GM18520 (cell line): Measurements from ENCODE around the gene IL1R1.

Experiments used
- ATAC-seq: cut with Tn5 transposase; IDR thresholded peaks from one replicate; pipeline ENCODE4 v1.9.1; 2021; ENCODE audit not compliant: unreplicated experiment

Gene IL1R1

GRCh38 chr2:102171946-102172345 lies 29.4 kb downstream of the IL1R1 start:
- ATAC-seq: no peak

DNA sequence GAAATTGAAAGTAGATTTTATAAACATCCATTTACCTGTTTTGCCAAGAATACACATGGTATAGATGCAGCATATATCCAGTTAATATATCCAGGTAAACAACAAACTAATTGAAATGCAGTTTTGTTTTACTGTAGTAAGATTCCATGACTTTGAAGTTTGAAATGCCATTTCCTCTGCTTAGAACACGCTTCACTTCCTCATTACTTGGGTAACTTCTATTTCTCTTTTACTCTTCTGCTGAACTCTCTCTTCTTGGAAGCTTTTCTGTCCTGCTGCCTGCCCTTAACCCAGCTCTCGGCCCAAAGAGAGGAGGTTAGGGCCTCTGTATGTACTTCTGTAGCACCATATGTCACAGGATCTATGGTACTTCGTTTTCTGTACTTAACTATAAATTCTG lies 30.2 kb downstream of the IL1R1 start:
- no peak for ATAC-seq

DNA sequence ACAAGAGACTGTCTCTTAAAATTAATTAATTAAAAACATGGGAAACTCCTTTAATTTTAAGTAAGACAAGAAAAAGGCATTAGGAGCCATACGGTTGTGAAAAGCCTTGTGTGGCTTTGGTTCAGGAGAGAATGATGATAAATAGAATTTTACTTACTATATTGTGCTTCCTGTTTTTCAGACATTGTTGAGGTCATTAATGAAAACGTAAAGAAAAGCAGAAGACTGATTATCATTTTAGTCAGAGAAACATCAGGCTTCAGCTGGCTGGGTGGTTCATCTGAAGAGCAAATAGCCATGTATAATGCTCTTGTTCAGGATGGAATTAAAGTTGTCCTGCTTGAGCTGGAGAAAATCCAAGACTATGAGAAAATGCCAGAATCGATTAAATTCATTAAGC lies 33.6 kb downstream of the IL1R1 start:
- no peak for ATAC-seq

- ATAC-seq: no peak
Observed at GRCh38 chr2:102177814-102178478, 35.4 kb downstream of the IL1R1 start.

DNA sequence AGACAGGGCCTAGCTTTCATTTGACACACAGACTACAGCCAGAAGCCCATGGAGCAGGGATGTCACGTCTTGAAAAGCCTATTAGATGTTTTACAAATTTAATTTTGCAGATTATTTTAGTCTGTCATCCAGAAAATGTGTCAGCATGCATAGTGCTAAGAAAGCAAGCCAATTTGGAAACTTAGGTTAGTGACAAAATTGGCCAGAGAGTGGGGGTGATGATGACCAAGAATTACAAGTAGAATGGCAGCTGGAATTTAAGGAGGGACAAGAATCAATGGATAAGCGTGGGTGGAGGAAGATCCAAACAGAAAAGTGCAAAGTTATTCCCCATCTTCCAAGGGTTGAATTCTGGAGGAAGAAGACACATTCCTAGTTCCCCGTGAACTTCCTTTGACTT lies 36.5 kb downstream of the IL1R1 start:
- no peak for ATAC-seq

DNA sequence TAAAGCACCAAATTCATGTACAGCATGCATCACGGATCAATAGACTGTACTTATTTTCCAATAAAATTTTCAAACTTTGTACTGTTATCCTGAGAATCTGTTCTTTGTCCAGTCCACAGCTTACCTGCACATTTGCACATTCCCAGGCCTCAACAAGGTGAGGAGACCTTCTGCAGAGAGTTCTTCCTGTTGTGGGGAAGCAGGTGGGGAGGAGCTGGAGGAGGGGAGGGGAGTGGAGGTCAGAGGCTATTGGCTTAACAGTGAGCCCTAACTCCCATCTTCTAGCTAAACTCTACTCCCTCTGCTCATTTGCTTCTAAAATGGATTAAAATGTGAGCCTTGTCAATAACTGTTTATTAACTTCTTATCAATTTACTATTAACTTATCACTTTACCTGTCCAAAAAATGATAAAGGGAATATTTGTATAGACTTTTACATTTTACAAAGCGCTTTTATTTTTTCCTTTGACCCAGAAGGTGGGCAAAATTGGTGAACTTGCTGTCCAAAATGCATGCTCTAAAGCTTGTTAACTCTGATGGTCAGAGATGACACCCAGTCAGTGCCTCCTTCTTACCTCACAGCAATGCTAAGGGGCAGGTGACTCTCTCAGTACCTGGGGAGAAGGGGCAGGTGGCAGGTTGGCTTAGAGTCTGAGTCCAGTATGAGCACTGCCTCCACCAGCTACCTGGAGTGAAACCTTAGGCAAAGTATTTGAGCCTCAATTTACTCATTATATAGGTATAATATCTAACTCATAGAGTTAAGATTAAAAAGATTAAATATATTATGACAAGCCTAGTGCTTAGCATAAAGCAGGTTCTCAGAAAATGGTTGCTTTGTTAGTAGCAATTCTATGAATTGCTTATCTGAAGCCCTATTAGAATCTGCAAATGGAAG lies 37.5 kb downstream of the IL1R1 start:
- no peak for ATAC-seq

- ATAC-seq: no peak
Observed at GRCh38 chr2:102180687-102180999, 38.1 kb downstream of the IL1R1 start.

- no peak for ATAC-seq
Observed at GRCh38 chr2:102181376-102181775, 38.8 kb downstream of the IL1R1 start.

DNA sequence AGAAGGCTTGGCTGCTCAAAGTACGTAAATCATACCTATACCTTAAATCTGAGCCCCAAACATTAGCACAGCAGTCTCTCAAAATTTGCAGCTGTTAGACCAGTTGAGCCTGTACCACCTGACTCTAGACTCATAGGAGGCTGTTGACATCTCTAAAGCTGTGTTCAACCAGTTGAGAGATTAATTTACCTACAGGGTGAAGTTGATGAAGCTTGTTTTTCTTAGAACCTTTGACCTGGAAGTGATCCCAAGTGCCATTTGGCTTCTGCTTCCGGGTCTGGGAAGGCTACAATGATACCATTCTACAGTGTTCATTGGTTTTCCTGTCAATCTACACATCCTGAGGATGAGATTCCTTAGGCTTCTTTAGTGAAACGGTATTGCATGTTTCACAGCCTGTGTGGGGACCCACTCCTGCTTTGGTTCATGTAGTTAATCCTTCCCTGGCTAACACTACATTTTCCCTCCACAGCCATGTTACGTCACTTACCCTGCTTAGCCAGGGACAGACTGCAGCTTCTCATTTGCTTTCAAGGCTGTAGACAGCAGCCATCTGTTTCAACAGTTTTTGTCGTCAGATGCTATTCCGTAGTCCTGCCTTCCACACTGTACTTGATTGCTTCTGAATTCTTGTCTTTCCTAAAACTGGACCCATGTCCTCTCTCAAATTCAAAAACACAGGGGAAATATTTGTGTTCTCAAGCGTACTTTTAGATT lies 39.5 kb downstream of the IL1R1 start:
- ATAC-seq: no peak

GRCh38 chr2:102184018-102184417 lies 41.5 kb downstream of the IL1R1 start:
- ATAC-seq: no peak

DNA sequence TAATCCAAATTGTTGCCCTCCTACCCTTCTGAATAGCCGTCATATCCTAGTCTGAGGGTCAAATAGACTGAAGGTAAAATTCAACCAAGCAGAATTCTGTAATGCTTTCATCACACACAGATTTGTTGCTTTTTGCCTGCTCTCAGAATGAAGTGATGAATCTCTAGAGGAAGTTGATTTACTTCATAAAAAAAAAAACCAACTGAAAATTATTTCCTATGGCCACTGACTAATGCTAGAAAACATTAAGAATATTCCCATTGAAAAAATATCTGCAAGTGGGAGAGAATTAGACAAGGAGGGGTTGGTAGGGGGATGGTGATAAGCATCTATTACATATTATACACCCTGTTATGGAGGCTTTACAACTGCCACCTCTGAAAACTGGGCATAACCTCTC lies 42.0 kb downstream of the IL1R1 start:
- no peak for ATAC-seq

DNA sequence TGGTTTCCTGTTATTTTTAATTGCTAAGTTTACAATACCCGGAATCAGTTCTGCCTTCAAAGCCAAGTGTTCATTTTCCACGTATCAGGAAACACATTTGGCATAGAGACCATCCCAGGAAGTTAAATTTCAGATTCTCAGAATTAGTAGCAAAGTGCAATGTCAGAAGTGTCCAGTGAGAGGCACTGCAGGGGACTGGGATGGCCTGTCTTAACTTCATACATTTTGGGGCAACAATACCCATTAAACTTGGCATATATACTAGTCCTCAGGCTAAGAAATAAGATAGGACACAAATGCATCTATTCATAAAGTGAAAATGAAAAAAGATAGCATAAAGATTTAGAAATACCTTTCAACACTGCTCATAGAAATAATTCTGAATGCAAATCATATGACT lies 42.8 kb downstream of the IL1R1 start:
- no peak for ATAC-seq

- no peak for ATAC-seq
Observed at GRCh38 chr2:102186791-102187495, 44.4 kb downstream of the IL1R1 start, which contains the start of gene IL1RL2. Gene IL1RL2 (plus strand): TSS chr2:102187023. CDS start chr2:102187868, 845 bp downstream.

DNA sequence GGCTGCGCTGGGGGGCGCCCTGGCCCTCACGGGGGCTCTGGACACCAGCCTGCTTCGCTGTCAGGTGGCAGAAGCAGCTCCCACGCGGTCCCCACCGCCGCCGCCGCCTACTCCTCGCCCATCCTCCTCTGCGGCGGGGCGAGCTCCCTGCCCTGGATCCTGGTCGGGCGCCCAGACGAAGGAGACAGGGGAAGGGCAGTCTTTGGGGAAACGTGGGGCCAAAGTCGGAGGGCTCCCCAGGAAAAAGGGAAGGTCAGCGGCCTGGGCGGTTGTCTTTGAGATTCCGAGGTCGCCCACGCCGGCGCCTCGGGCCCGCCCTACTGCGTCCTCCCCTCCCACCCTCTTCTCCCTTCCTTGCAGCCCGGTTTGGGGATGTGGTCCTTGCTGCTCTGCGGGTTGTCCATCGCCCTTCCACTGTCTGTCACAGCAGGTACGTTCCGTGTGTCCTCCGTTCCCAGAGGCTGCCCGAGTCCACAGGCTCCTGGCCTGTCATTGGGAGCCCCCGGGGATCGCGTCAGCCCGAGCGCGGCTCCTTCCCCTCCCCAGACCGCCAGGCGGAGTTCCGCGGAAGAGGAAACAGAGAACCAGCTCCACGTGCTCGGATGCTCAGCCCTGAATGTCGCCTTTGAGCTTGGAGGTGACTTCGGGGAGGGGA lies 45.1 kb downstream of the IL1R1 start:
- no peak for ATAC-seq

DNA sequence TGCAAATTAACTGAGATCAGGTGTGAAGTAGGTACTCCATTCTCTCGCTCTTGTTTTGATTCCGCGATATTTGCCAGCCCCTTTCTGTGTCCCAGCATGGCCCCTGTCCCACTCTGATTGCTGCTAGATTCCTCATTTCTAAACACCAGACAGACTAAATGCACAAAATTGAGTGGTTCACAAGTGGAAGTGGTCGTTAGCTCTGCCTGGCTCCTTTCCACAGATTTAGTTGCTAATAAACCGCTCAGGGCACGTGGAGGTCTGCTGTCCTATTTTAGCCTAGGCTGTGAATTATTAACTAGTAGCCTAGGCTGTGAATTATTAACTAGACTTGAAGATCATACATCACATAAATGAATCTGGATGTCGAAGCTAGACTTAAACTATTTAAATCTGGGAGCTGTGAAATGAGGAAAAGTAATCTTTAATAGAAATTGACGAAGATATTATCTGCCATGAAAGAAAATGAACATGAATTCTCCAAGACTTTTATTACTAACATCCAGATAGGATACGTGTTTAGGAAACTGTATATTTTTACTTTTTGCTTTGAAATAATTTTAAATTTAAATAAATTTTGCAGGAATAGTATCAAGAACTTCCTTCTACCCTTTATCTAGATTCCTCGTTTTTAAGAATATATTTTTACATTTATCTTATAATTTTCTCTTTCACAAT lies 48.0 kb downstream of the IL1R1 start:
- ATAC-seq: no peak

- ATAC-seq: no peak
Observed at GRCh38 chr2:102191501-102191900, 49.0 kb downstream of the IL1R1 start.

- ATAC-seq: no peak
Observed at GRCh38 chr2:102193074-102193473, 50.5 kb downstream of the IL1R1 start.

- no peak for ATAC-seq
Observed at GRCh38 chr2:102194609-102195268, 52.2 kb downstream of the IL1R1 start.

DNA sequence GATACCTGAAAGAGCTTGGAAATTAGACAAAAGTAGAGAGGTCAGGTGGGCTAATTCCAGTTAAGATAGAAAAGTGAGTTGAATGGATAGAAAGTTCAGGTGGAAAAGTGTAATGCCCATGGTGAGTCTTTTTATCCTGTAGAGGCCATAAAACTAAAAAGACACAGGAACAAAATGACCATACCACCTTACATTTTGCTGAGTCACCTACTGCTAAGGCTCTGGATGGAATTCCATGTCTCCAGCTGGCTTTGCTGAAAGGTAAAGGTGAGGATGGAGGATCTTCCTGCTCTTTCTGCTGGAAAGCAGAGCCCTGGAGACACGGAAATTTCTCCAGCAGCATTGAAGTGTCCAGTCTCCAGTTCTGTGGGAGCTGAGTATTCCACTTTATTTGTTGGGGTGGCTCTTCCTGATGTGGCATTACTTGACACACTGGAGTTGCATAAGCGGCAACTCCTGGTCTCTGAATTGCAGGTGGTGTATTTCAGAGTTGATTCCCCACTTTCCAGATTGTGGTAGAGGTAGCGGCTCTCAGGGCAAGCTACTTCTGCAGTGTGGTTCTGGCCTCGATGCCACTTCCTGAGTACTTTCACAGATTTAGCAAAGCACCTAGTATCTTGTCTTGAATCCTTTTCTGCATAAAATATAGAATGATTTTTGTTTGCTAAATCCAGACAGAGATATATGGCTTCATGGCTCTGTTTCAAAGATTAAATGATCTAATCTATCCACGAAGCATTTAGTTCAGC lies 55.0 kb downstream of the IL1R1 start:
- ATAC-seq: no peak
